Measurements from ENCODE around the gene SCAP. TPM values are rescaled to one million over a fixed set of nuclear protein-coding genes. Genes with fewer than 3 reads are reported as not detected.

SCAP gene
- total and polyA plus RNA-seq, 2 donors (not counting 1 experiment from before 2014, with no cell fraction given), result 55.8 to 113 TPM

DNA sequence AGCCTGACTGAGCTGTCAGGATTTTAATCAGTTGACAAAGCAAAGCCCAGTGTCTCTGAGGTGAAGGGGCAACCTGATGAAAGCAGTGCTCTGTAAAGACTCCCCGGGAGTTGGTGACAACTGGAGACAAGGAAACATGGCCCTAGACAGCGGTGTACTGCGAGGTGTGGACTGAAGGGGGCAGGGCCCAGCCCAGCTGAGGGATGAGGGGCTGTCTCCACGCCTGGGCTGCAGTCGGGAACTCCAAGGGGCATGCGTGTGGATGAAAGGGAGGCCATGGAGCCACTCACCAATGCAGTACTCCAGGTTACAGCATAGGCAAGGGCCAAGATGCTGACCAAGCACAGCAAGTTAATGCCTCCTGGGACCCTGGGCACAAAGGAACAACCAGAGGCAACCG is 45.1 kb downstream of the SCAP start:
- no peak overlapping the region for H3K27ac Mint-ChIP-seq
- no peaks in the 10 kb centered on the region for H3K27me3 Mint-ChIP-seq
- no peaks in the 10 kb centered on the region for H3K4me1 ChIP-seq (ENCODE audit: control insufficient read depth in 2 of 2, insufficient read depth in 2 of 2, low read length in 2 of 2)
- peaks cover 2 to 76% of the 10 kb centered on the region in 2 experiments for H3K36me3 ChIP-seq (replicated peaks in 1 of 2; ENCODE audit: control extremely low read depth in 1 of 2, control insufficient read depth in 1 of 2, extremely low read depth in 1 of 2, insufficient read depth in 2 of 2, low read length in 1 of 2)
- no peaks in the 10 kb centered on the region for H3K4me1 Mint-ChIP-seq
- DNase-seq (no peak), ATAC-seq (ENCODE audit: low read depth) (no peak)
- WGBS (ENCODE audit: insufficient coverage), result 92% methylated on average over 7 of the region's 7 CpGs
- H3K4me3 ChIP-seq (ENCODE audit: control extremely low read depth in 1 of 5, extremely low read depth in 1 of 5, insufficient read depth in 1 of 5, low read depth in 2 of 5, low read length in 4 of 5), result no peak overlapping the region
- no peaks in the 10 kb centered on the region for H3K27me3 ChIP-seq (replicated peaks in 1 of 4; ENCODE audit: control extremely low read depth in 1 of 4, control insufficient read depth in 3 of 4, insufficient read depth in 4 of 4, low read length in 3 of 4)
- H3K9me3 ChIP-seq (ENCODE audit: control extremely low read depth in 1 of 3, control insufficient read depth in 2 of 3, insufficient read depth in 1 of 3, low read length in 2 of 3), result no peaks in the 10 kb centered on the region
- H3K9ac ChIP-seq (ENCODE audit: low read length), result no peak overlapping the region
- H4K20me1 ChIP-seq (ENCODE audit: control insufficient read depth, insufficient read depth, low read length, poor library complexity, severe bottlenecking), result no peaks in the 10 kb centered on the region
- no peak overlapping the region for H3K4me3 Mint-ChIP-seq
- no peak overlapping the region for H3K27ac ChIP-seq (ENCODE audit: low read length in 2 of 2)
- ChIA-PET CTCF (interaction anchor here (1.0 kb wide), 1 partner anchor 10 kb away, joined by 5 read pairs; no protein-coding TSS in a partner anchor), POLR2A (no interaction called here)
- intact Hi-C loops (cut with micrococcal nuclease), result no loop called here
- no peak overlapping the region for H3K4me2 ChIP-seq (replicated peaks; ENCODE audit: low read depth, low read length, poor library complexity, severe bottlenecking)
- no peaks in the 10 kb centered on the region for H3K9me3 Mint-ChIP-seq (ENCODE audit: insufficient read depth)
- no peak overlapping the region for H2AFZ ChIP-seq (ENCODE audit: insufficient read depth, low read depth, low read length, poor library complexity, severe bottlenecking)
- TF ChIP-seq, protein P1, sequence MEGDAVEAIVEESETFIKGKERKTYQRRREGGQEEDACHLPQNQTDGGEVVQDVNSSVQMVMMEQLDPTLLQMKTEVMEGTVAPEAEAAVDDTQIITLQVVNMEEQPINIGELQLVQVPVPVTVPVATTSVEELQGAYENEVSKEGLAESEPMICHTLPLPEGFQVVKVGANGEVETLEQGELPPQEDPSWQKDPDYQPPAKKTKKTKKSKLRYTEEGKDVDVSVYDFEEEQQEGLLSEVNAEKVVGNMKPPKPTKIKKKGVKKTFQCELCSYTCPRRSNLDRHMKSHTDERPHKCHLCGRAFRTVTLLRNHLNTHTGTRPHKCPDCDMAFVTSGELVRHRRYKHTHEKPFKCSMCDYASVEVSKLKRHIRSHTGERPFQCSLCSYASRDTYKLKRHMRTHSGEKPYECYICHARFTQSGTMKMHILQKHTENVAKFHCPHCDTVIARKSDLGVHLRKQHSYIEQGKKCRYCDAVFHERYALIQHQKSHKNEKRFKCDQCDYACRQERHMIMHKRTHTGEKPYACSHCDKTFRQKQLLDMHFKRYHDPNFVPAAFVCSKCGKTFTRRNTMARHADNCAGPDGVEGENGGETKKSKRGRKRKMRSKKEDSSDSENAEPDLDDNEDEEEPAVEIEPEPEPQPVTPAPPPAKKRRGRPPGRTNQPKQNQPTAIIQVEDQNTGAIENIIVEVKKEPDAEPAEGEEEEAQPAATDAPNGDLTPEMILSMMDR (IDR thresholded peaks at IDR 0.05), result no peak
- TF ChIP-seq EZH2 (IDR thresholded peaks at IDR 0.05; ENCODE audit: borderline replicate concordance, insufficient read depth, low read depth, low read length, poor library complexity, severe bottlenecking), result no peak
- H3K79me2 ChIP-seq (ENCODE audit: control insufficient read depth, insufficient read depth, low read length), result peaks cover 15% of the 10 kb centered on the region

DNA sequence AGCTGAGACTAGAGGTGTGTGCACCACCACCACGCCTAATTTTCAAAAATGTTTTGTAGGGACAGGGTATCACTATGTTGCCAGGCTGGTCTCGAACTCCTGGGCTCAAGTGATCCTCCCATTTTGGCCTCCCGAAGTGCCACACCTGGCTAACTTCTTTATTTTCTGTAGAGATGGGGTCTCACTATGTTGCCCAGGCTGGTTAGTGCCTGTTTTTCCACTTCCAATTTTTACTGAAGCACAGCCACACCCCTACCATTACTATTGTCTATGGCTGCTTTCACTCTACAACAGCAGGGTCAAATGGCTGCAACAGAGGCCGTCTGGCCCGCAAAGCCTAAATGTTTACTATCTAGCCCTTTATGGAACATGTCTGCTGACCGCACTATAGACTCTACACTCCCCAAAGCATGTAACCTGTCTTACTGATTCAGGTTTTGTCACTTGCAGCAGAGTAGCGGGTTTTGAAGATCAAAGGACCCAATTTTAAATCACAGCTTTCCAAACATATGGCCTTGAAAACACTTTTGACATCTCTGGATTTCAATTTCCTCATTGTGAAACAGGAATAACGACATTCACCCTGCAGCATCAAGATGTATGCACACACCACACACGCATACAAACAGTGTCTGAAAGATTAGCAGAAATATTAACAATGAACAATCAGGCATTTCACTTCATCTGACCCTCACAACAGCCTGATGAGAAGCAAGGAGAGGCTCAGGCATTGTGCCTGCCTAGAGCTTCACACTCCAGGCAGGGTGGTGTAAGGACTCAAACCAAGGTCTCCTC is 46.1 kb downstream of the SCAP start:
- Histone ChIP-seq H3K9me3 (ENCODE audit: control extremely low read depth in 1 of 3, control insufficient read depth in 2 of 3, insufficient read depth in 1 of 3, low read length in 2 of 3) (no peaks in the 10 kb centered on the region), H3K79me2 (ENCODE audit: control insufficient read depth, insufficient read depth, low read length) (peaks cover 12% of the 10 kb centered on the region), H3K4me2 (replicated peaks; ENCODE audit: low read depth, low read length, poor library complexity, severe bottlenecking) (no peak overlapping the region), H3K9ac (ENCODE audit: low read length) (no peak overlapping the region), H3K4me3 (ENCODE audit: control extremely low read depth in 1 of 5, extremely low read depth in 1 of 5, insufficient read depth in 1 of 5, low read depth in 2 of 5, low read length in 4 of 5) (no peak overlapping the region), H3K4me1 (ENCODE audit: control insufficient read depth in 2 of 2, insufficient read depth in 2 of 2, low read length in 2 of 2) (no peaks in the 10 kb centered on the region), H3K27me3 (replicated peaks in 1 of 4; ENCODE audit: control extremely low read depth in 1 of 4, control insufficient read depth in 3 of 4, insufficient read depth in 4 of 4, low read length in 3 of 4) (no peaks in the 10 kb centered on the region), H2AFZ (ENCODE audit: insufficient read depth, low read depth, low read length, poor library complexity, severe bottlenecking) (no peak overlapping the region), H4K20me1 (ENCODE audit: control insufficient read depth, insufficient read depth, low read length, poor library complexity, severe bottlenecking) (no peaks in the 10 kb centered on the region), H3K36me3 (replicated peaks in 1 of 2; ENCODE audit: control extremely low read depth in 1 of 2, control insufficient read depth in 1 of 2, extremely low read depth in 1 of 2, insufficient read depth in 2 of 2, low read length in 1 of 2) (peaks cover 2 to 80% of the 10 kb centered on the region in 2 experiments), H3K27ac (ENCODE audit: low read length in 2 of 2) (no peak overlapping the region)
- Mint-ChIP-seq H3K4me3 (no peak overlapping the region), H3K27ac (no peak overlapping the region), H3K4me1 (no peaks in the 10 kb centered on the region), H3K27me3 (no peaks in the 10 kb centered on the region), H3K9me3 (ENCODE audit: insufficient read depth) (no peaks in the 10 kb centered on the region)
- 98% methylated on average over 9 of the region's 9 CpGs for WGBS (ENCODE audit: insufficient coverage)
- no peak for TF ChIP-seq EZH2 (IDR thresholded peaks at IDR 0.05; ENCODE audit: borderline replicate concordance, insufficient read depth, low read depth, low read length, poor library complexity, severe bottlenecking)
- ChIA-PET POLR2A (no interaction called here), CTCF (interaction anchor here (1.0 kb wide), 1 partner anchor 9 kb away, joined by 5 read pairs; no protein-coding TSS in a partner anchor)
- no peak for ATAC-seq (ENCODE audit: low read depth)
- no peak for DNase-seq
- intact Hi-C loops (cut with micrococcal nuclease), result no loop called here

Measured in B cell (primary cell).